IMR-90 (cell line): ENCODE data around the gene SLC1A1. TPM values are rescaled to one million over a fixed set of nuclear protein-coding genes. Genes with fewer than 3 reads are reported as not detected.

Experiments used
- ATAC-seq: fragments of 200-7000 bp; cut with Tn5 transposase; 2 replicates; pipeline ENCODE4 v1.9.1; 2020; ENCODE audit warnings: low read depth, mild to moderate bottlenecking, moderate library complexity
- BruUV-seq: library from RNA; stranded (reverse); fragments of 400-500 nt; replicated peaks from 2 replicates; lab custom pipeline; 2021; lab: Mats Ljungman, UMichigan
- CTCF ChIA-PET: fragments of 300-600 bp; formaldehyde crosslinking; extraction: SDS; loops from one replicate; lab custom pipeline; 2021; ENCODE audit warnings: antibody characterized with exemption; lab: Yijun Ruan, JAX
- POLR2A ChIA-PET: fragments of 300-600 bp; sonication (Branson Sonifier 250); formaldehyde crosslinking; loops from one replicate; lab custom pipeline; 2022; ENCODE audit warnings: antibody characterized with exemption; ENCODE audit not compliant: unreplicated experiment; lab: Charles Lee
- DNase-seq: peaks from one replicate; pipeline ENCODE4 v3.0.0; 2013
- H2AFZ ChIP-seq: replicated peaks from 2 replicates; pipeline ENCODE3; 2013; ENCODE audit warnings: low read length, mild to moderate bottlenecking; ENCODE audit not compliant: poor library complexity
- H2AK5ac ChIP-seq: 2 replicates; pipeline ENCODE4 v1.6.1; 2013; ENCODE audit warnings: low read depth, low read length, inconsistent platforms
- H2AK9ac ChIP-seq: replicated peaks from 2 replicates; pipeline ENCODE3; 2013; ENCODE audit warnings: mild to moderate bottlenecking, low read depth, low read length, moderate library complexity; ENCODE audit not compliant: poor library complexity
- H2BK120ac ChIP-seq: 2 replicates; pipeline ENCODE4 v1.6.1; 2013; ENCODE audit warnings: low read depth, low read length, inconsistent platforms
- H2BK15ac ChIP-seq: 3 replicates; pipeline ENCODE4 v1.6.1; 2013; ENCODE audit warnings: low read depth, low read length, inconsistent platforms
- H2BK20ac ChIP-seq: 2 replicates; pipeline ENCODE4 v1.6.1; 2013; ENCODE audit warnings: low read depth, mild to moderate bottlenecking, inconsistent platforms, low read length, moderate library complexity
- H2BK5ac ChIP-seq: 2 replicates; pipeline ENCODE4 v1.6.1; 2013; ENCODE audit warnings: mild to moderate bottlenecking, low read depth, low read length, inconsistent platforms; ENCODE audit not compliant: poor library complexity, severe bottlenecking
- H3K14ac ChIP-seq: replicated peaks from 2 replicates; pipeline ENCODE4 v1.6.1; 2013; ENCODE audit warnings: low read depth, low read length, inconsistent platforms
- H3K18ac ChIP-seq: 2 replicates; pipeline ENCODE4 v1.6.1; 2013; ENCODE audit warnings: low read depth, low read length, control low read depth
- H3K23ac ChIP-seq: 2 replicates; pipeline ENCODE4 v1.6.1; 2013; ENCODE audit warnings: low read depth, low read length, inconsistent platforms
- H3K27ac ChIP-seq: 2 replicates; pipeline ENCODE4 v1.5.1; 2013; ENCODE audit warnings: mild to moderate bottlenecking, control low read depth, low read length; ENCODE audit not compliant: insufficient read depth
- H3K27me3 ChIP-seq: 2 replicates; pipeline ENCODE4 v1.6.1; 2013; ENCODE audit warnings: low read length; ENCODE audit not compliant: control insufficient read depth, insufficient read depth
- H3K36me3 ChIP-seq: 2 replicates; pipeline ENCODE4 v1.6.1; 2013; ENCODE audit warnings: low read length, mixed read lengths; ENCODE audit not compliant: control insufficient read depth, insufficient read depth
- H3K4ac ChIP-seq: 2 replicates; pipeline ENCODE4 v1.6.1; 2013; ENCODE audit warnings: low read depth, low read length, inconsistent platforms
- H3K4me1 ChIP-seq: 2 replicates; pipeline ENCODE4 v1.6.1; 2013; ENCODE audit warnings: low read length, mixed read lengths; ENCODE audit not compliant: control insufficient read depth, insufficient read depth
- H3K4me2 ChIP-seq: 2 replicates; pipeline ENCODE4 v1.6.1; 2013; ENCODE audit warnings: low read depth, mild to moderate bottlenecking, control low read depth, low read length, moderate library complexity
- H3K4me3 ChIP-seq: 2 replicates; pipeline ENCODE4 v1.5.1; 2013; ENCODE audit warnings: low read depth, mild to moderate bottlenecking, control low read depth, low read length, moderate library complexity; ENCODE audit not compliant: insufficient read depth
- H3K56ac ChIP-seq: 2 replicates; pipeline ENCODE4 v1.6.1; 2013; ENCODE audit warnings: low read length, inconsistent platforms; ENCODE audit not compliant: insufficient read depth; ENCODE audit errors: extremely low read depth
- H3K79me1 ChIP-seq, 2 experiments: 2 replicates each; pipeline ENCODE4 v1.6.1; 2013; ENCODE audit warnings: low read length in 2 of 2, inconsistent platforms in 1 of 2, low read depth in 1 of 2
- H3K9ac ChIP-seq: 2 replicates; pipeline ENCODE4 v1.6.1; 2013; ENCODE audit warnings: low read depth, low read length, control low read depth
- H3K9me1 ChIP-seq: 2 replicates; pipeline ENCODE4 v1.6.1; 2013; ENCODE audit warnings: low read length, inconsistent platforms; ENCODE audit not compliant: insufficient read depth
- H3K9me3 ChIP-seq: 2 replicates; pipeline ENCODE4 v1.6.1; 2013; ENCODE audit warnings: low read length; ENCODE audit not compliant: control insufficient read depth, insufficient read depth
- H4K20me1 ChIP-seq: 2 replicates; pipeline ENCODE4 v1.6.1; 2013; ENCODE audit warnings: low read length, inconsistent platforms; ENCODE audit not compliant: insufficient read depth
- H4K5ac ChIP-seq: 2 replicates; pipeline ENCODE4 v1.6.1; 2013; ENCODE audit warnings: mild to moderate bottlenecking, low read depth, low read length, control low read depth
- H4K8ac ChIP-seq, 2 experiments: 2 replicates each; pipeline ENCODE4 v1.6.1; 2013; ENCODE audit warnings: low read depth in 2 of 2, low read length in 2 of 2, control low read depth in 1 of 2, inconsistent platforms in 1 of 2
- H4K91ac ChIP-seq: 2 replicates; pipeline ENCODE4 v1.6.1; 2013; ENCODE audit warnings: low read depth, low read length, inconsistent platforms; ENCODE audit not compliant: insufficient read depth
- CEBPB ChIP-seq: IDR thresholded peaks from 2 replicates; pipeline ENCODE4 v1.6.1; 2012; ENCODE audit warnings: low read depth, low read length, improper control_type of control experiment
- ELK1 ChIP-seq: fragments of 150-350 bp; IDR thresholded peaks from 2 replicates; pipeline ENCODE4 v1.6.1; 2016; ENCODE audit warnings: low read depth, mild to moderate bottlenecking, low read length, moderate library complexity, borderline replicate concordance
- FOS ChIP-seq: fragments of 150-350 bp; IDR thresholded peaks from 2 replicates; pipeline ENCODE4 v1.6.1; 2016; ENCODE audit warnings: low read depth, low read length
- MAFK ChIP-seq: IDR thresholded peaks from 2 replicates; pipeline ENCODE4 v1.6.1; 2012; ENCODE audit warnings: low read depth, low read length, improper control_type of control experiment
- MAZ ChIP-seq: IDR thresholded peaks from 2 replicates; pipeline ENCODE4 v1.6.1; 2012; ENCODE audit warnings: low read depth, mild to moderate bottlenecking, low read length, improper control_type of control experiment, moderate library complexity, borderline replicate concordance
- MXI1 ChIP-seq: IDR thresholded peaks from 2 replicates; pipeline ENCODE4 v1.6.1; 2012; ENCODE audit warnings: low read depth, mild to moderate bottlenecking, low read length, moderate library complexity, borderline replicate concordance
- POLR2A ChIP-seq: IDR thresholded peaks from 2 replicates; pipeline ENCODE4 v1.6.1; 2012; ENCODE audit warnings: mild to moderate bottlenecking, low read depth, low read length
- RAD21 ChIP-seq: IDR thresholded peaks from 2 replicates; pipeline ENCODE4 v1.6.1; 2012; ENCODE audit warnings: low read length, improper control_type of control experiment
- WGBS, 2 experiments: methylation state at CpG; one replicate each; pipeline versions ENCODE4 v1.1.5 to v1.1.7; 2013; ENCODE audit warnings: missing lambda C conversion rate in 2 of 2; ENCODE audit not compliant: insufficient read length in 1 of 2; ENCODE audit errors: extremely low coverage in 2 of 2; 5-methylcytosine and 5-hydroxymethylcytosine counted together
- dilution Hi-C: fragments of 300-500 bp; cut with HindIII; formaldehyde crosslinking; loops from one replicate; pipeline ENCODE4 v1.14.3; 2018; ENCODE audit warnings: low sequenced_read_pairs; ENCODE audit not compliant: unreplicated experiment
- in situ Hi-C: fragments of 300-500 bp; cut with MboI; formaldehyde crosslinking; loops from 3 replicates; pipeline ENCODE4 v1.14.3; 2019; ENCODE audit warnings: low sequenced_read_pairs, inconsistent platforms, mixed read lengths
- intact Hi-C: fragments of 100-400 bp; cut with micrococcal nuclease; formaldehyde crosslinking; loops from 2 replicates; pipeline ENCODE4 v1.10.0; 2022
- polyA plus RNA-seq, 3 experiments: library from polyadenylated mRNA; depleted of rRNA; stranded (reverse); fragments of >200 nt; gene quantifications; 2 replicates each; pipeline ENCODE4 v1.2.3, GENCODE V29; 2012; ENCODE audit warnings: low replicate concordance in 1 of 3
- total RNA-seq: library from RNA; depleted of rRNA; stranded (reverse); fragments of >200 nt; gene quantifications from 2 replicates; pipeline ENCODE4 v1.2.3, GENCODE V29; 2012

The SLC1A1 gene
- total and polyA plus RNA-seq, 2 of the 4 experiments (the other 2 are of a cell fraction) = 2.2 to 4.1 TPM

- no peak overlapping the region for H2BK20ac ChIP-seq
- H3K56ac ChIP-seq = no peak overlapping the region
- no peak overlapping the region for H3K14ac ChIP-seq
- peaks cover 3% of the 10 kb centered on the region; the same call in 1 of the 2 replicates for H3K9me1 ChIP-seq
- no peak overlapping the region; the same call in 1 of the 2 replicates for H3K4ac ChIP-seq
- 68% methylated on average over 3 of the region's 3 CpGs; no CpG with 5 or more reads in 1 of the 2 experiments for WGBS, 2 experiments
- peak overlapping the region; percentile 81 for H4K5ac ChIP-seq
- no TSS peak for BruUV-seq
- H2AFZ ChIP-seq = no peak overlapping the region
- no peaks in the 10 kb centered on the region for H3K27me3 ChIP-seq
- intact Hi-C loops = no loop called here
- ChIA-PET CTCF (no interaction called here), POLR2A (no interaction called here)
- no peak overlapping the region for H2AK9ac ChIP-seq
- H2BK15ac ChIP-seq = no peak overlapping the region
- H4K91ac ChIP-seq = 0 out of 2 replicates have a peak overlapping the region, but pooled peaks have one; percentile 53
- H3K36me3 ChIP-seq = no peaks in the 10 kb centered on the region
- H3K4me1 ChIP-seq = peaks cover 9% of the 10 kb centered on the region
- H2AK5ac ChIP-seq = no peak overlapping the region
- dilution Hi-C loops = no loop called here
- 0 out of 4 replicates have a peak overlapping the region, but pooled peaks of 1 of the 2 experiments have one; percentile 7 for H4K8ac ChIP-seq
- H3K27ac ChIP-seq = peak overlapping the region; percentile 77; the same call in 1 of the 2 replicates
- H3K18ac ChIP-seq = peak overlapping the region; percentile 84; the same call in 1 of the 2 replicates
- H3K9ac ChIP-seq = no peak overlapping the region; the same call in 1 of the 2 replicates
- H3K4me3 ChIP-seq = no peak overlapping the region
- no peaks in the 10 kb centered on the region for H3K79me1 ChIP-seq
- no peak for DNase-seq
- H2BK120ac ChIP-seq = peak overlapping the region; percentile 59; the same call in 1 of the 2 replicates
- no peak overlapping the region for H3K23ac ChIP-seq
- H4K20me1 ChIP-seq = no peaks in the 10 kb centered on the region
- no peak for TF ChIP-seq MAZ
- no peak for TF ChIP-seq ELK1
- TF ChIP-seq MXI1 = no peak
- no peak for TF ChIP-seq MAFK
- no peak for TF ChIP-seq FOS
- no peak for TF ChIP-seq POLR2A
- no peak for TF ChIP-seq RAD21
- TF ChIP-seq CEBPB = no peak
- no peak for ATAC-seq
- H2BK5ac ChIP-seq = peak overlapping the region; percentile 93
- in situ Hi-C loops = no loop called here
- no peaks in the 10 kb centered on the region for H3K9me3 ChIP-seq
- H3K4me2 ChIP-seq = no peak overlapping the region
Observed at GRCh38 chr9:4509590-4509984, 19.3 kb downstream of the SLC1A1 start.
